SK-N-SH (cell line): ENCODE measurements around the gene CHMP1A. TPM values are rescaled to one million over a fixed set of nuclear protein-coding genes. Genes with fewer than 3 reads are reported as not detected.

Source experiments
- CTCF ChIA-PET: fragments of 300-600, 350-600 bp; formaldehyde crosslinking; extraction: SDS; loops from one replicate; lab custom pipeline; 2021; lab: Yijun Ruan, JAX
- POLR2A ChIA-PET: fragments of 350-600 bp; sonication (Branson Sonifier 250); formaldehyde crosslinking; extraction: SDS; loops from one replicate; lab custom pipeline; 2020; ENCODE audit warnings: antibody characterized with exemption, inconsistent platforms; lab: Yijun Ruan, JAX
- DNase-seq: peaks from one replicate; pipeline ENCODE4 v3.0.0; 2012
- H2AFZ ChIP-seq: fragments of 200-600 bp; sonication (generic); 2 replicates; pipeline ENCODE4 v1.8.1; 2016; ENCODE audit warnings: antibody characterized with exemption, mild to moderate bottlenecking, low read depth
- H3F3A ChIP-seq: fragments of 200-600 bp; sonication (generic); replicated peaks from 2 replicates; pipeline ENCODE3; 2016; ENCODE audit warnings: antibody characterized with exemption, mild to moderate bottlenecking; ENCODE audit not compliant: insufficient read depth
- H3K27ac ChIP-seq, 2 experiments: fragments of 200-500 bp in 1 of 2; fragments of 200-600 bp in 1 of 2; sonication (Bioruptor generic) in 1 of 2; sonication (generic), shearing (Covaris generic) in 1 of 2; 2 replicates each; pipeline versions ENCODE4 v1.5.1 to v1.6.1; 2014 to 2016; ENCODE audit warnings: low read depth in 2 of 2, inconsistent platforms in 1 of 2, low read length in 1 of 2, mild to moderate bottlenecking in 1 of 2, mixed read lengths in 1 of 2
- H3K27me3 ChIP-seq: fragments of 200-600 bp; sonication (generic), shearing (Covaris generic); 2 replicates; pipeline ENCODE4 v1.6.1; 2016; ENCODE audit warnings: mixed run types; ENCODE audit not compliant: insufficient read depth
- H3K36me3 ChIP-seq, 2 experiments: fragments of 200-500 bp in 1 of 2; fragments of 200-600 bp in 1 of 2; sonication (Bioruptor generic) in 1 of 2; sonication (generic) in 1 of 2; replicated peaks in 1 of 2; 2 replicates each; pipeline versions ENCODE3 to v1.5.1; 2014 to 2016; ENCODE audit warnings: low read length in 1 of 2, mild to moderate bottlenecking in 1 of 2; ENCODE audit not compliant: insufficient read depth in 2 of 2, control insufficient read depth in 1 of 2
- H3K4me1 ChIP-seq, 2 experiments: fragments of 200-500 bp in 1 of 2; fragments of 200-600 bp in 1 of 2; sonication (Bioruptor generic) in 1 of 2; sonication (generic), shearing (Covaris generic) in 1 of 2; 2 replicates each; pipeline versions ENCODE4 v1.5.1 to v1.6.1; 2014 to 2016; ENCODE audit warnings: low read depth in 1 of 2, low read length in 1 of 2, mixed run types in 1 of 2; ENCODE audit not compliant: insufficient read depth in 2 of 2, control insufficient read depth in 1 of 2
- H3K4me2 ChIP-seq: fragments of 200-600 bp; sonication (generic), shearing (Covaris generic); 2 replicates; pipeline ENCODE4 v1.6.1; 2017; ENCODE audit warnings: mixed run types
- H3K4me3 ChIP-seq, 2 experiments: fragments of 200-500 bp in 1 of 2; fragments of 200-600 bp in 1 of 2; sonication (Bioruptor generic) in 1 of 2; sonication (generic), shearing (Covaris generic) in 1 of 2; 2 replicates each; pipeline versions ENCODE4 v1.5.1 to v1.8.1; 2014 to 2016; ENCODE audit warnings: low read depth in 2 of 2, inconsistent platforms in 1 of 2, low read length in 1 of 2, mild to moderate bottlenecking in 1 of 2, mixed read lengths in 1 of 2, moderate library complexity in 1 of 2
- H3K79me2 ChIP-seq: fragments of 200-600 bp; sonication (generic); 2 replicates; pipeline ENCODE4 v1.8.1; 2017; ENCODE audit warnings: mild to moderate bottlenecking; ENCODE audit not compliant: insufficient read depth
- H3K9ac ChIP-seq: fragments of 200-600 bp; sonication (generic); 2 replicates; pipeline ENCODE4 v1.6.1; 2017; ENCODE audit warnings: mixed run types
- H3K9me2 ChIP-seq: fragments of 200-600 bp; sonication (generic); 2 replicates; pipeline ENCODE4 v1.6.1; 2017; ENCODE audit warnings: mixed run types
- H3K9me3 ChIP-seq: fragments of 200-600 bp; sonication (generic); 2 replicates; pipeline ENCODE4 v1.6.1; 2017; ENCODE audit warnings: mixed run types, mild to moderate bottlenecking, moderate library complexity
- H4K20me1 ChIP-seq: fragments of 200-600 bp; sonication (generic); 2 replicates; pipeline ENCODE4 v1.6.1; 2017; ENCODE audit warnings: mild to moderate bottlenecking, mixed run types; ENCODE audit not compliant: insufficient read depth
- CHD2 ChIP-seq: fragments of 150-350 bp; IDR thresholded peaks from 2 replicates; pipeline ENCODE4 v1.6.1; 2018; ENCODE audit warnings: low read length; ENCODE audit not compliant: partially characterized antibody
- ELF1 ChIP-seq: IDR thresholded peaks from 2 replicates; pipeline ENCODE4 v1.4.0; 2012
- EP300 ChIP-seq, 2 experiments: IDR thresholded peaks; 2 replicates each; pipeline versions ENCODE4 v1.4.0 to v1.6.1; 2012; ENCODE audit warnings: borderline replicate concordance in 1 of 2, low read depth in 1 of 2, low read length in 1 of 2
- EZH2phosphoT487 ChIP-seq: fragments of 200-600 bp; sonication (generic); IDR thresholded peaks from 2 replicates; pipeline ENCODE4 v1.6.1; 2017; ENCODE audit warnings: low read depth, mixed run types, mild to moderate bottlenecking, antibody characterized with exemption, moderate library complexity, borderline replicate concordance
- FOXJ3 ChIP-seq: sonication (generic); formaldehyde crosslinking; IDR thresholded peaks from 2 replicates; pipeline ENCODE4 v1.5.1; 2020; ENCODE audit warnings: mild to moderate bottlenecking, missing genetic modification reagents
- GABPA ChIP-seq: IDR thresholded peaks from 2 replicates; pipeline ENCODE4 v1.4.0; 2012; ENCODE audit warnings: low read depth, mild to moderate bottlenecking
- JUND ChIP-seq: IDR thresholded peaks from 2 replicates; pipeline ENCODE4 v1.4.0; 2012
- NRF1 ChIP-seq: IDR thresholded peaks from 2 replicates; pipeline ENCODE4 v1.6.1; 2012; ENCODE audit warnings: low read depth, mild to moderate bottlenecking, low read length
- POLR2AphosphoS5 ChIP-seq: IDR thresholded peaks from 2 replicates; pipeline ENCODE4 v1.6.1; 2012; ENCODE audit warnings: low read depth, low read length
- RAD21 ChIP-seq: IDR thresholded peaks from 2 replicates; pipeline ENCODE4 v1.6.1; 2012; ENCODE audit warnings: mild to moderate bottlenecking, low read length
- RFX5 ChIP-seq: IDR thresholded peaks from 2 replicates; pipeline ENCODE4 v1.6.1; 2012; ENCODE audit warnings: mild to moderate bottlenecking, improper control_type of control experiment, low read length
- SMC3 ChIP-seq: IDR thresholded peaks from 2 replicates; pipeline ENCODE4 v1.6.1; 2012; ENCODE audit warnings: low read depth, low read length, improper control_type of control experiment
- TAF1 ChIP-seq: IDR thresholded peaks from 2 replicates; pipeline ENCODE4 v1.6.1; 2012; ENCODE audit warnings: low read depth, mild to moderate bottlenecking, low read length, moderate library complexity, borderline replicate concordance
- TCF12 ChIP-seq: IDR thresholded peaks from 2 replicates; pipeline ENCODE4 v1.4.0; 2012
- YY1 ChIP-seq: IDR thresholded peaks from 2 replicates; pipeline ENCODE4 v1.4.0; 2012; ENCODE audit warnings: low read depth, mild to moderate bottlenecking
- WGBS: methylation state at CpG from one replicate; pipeline ENCODE4 v1.1.6; 2017; ENCODE audit warnings: low lambda C conversion rate; 5-methylcytosine and 5-hydroxymethylcytosine counted together
- polyA plus RNA-seq, 3 experiments: library from polyadenylated mRNA; depleted of rRNA; stranded (reverse); fragments of >200 nt; gene quantifications; 2 replicates each; pipeline ENCODE4 v1.2.3, GENCODE V29; 2012
- TF ChIP-seq, protein P1 (sequence below): IDR thresholded peaks from 2 replicates; pipeline ENCODE4; 2012
- TF ChIP-seq, protein P2 (sequence below): fragments of 150-350 bp; IDR thresholded peaks from 2 replicates; pipeline ENCODE4 v1.6.1; 2016; ENCODE audit warnings: mild to moderate bottlenecking, low read depth, low read length
- TF ChIP-seq, protein P3 (sequence below): IDR thresholded peaks from 2 replicates; pipeline ENCODE4 v1.4.0; 2012; ENCODE audit warnings: low read depth, borderline replicate concordance
- TF ChIP-seq, protein P4 (sequence below): IDR thresholded peaks from 2 replicates; pipeline ENCODE4 v1.6.1; 2012; ENCODE audit warnings: mild to moderate bottlenecking, low read depth, low read length, moderate library complexity

Gene CHMP1A
- polyA plus RNA-seq, 1 of the 3 experiments (the other 2 are of a cell fraction) = 138 TPM

DNA sequence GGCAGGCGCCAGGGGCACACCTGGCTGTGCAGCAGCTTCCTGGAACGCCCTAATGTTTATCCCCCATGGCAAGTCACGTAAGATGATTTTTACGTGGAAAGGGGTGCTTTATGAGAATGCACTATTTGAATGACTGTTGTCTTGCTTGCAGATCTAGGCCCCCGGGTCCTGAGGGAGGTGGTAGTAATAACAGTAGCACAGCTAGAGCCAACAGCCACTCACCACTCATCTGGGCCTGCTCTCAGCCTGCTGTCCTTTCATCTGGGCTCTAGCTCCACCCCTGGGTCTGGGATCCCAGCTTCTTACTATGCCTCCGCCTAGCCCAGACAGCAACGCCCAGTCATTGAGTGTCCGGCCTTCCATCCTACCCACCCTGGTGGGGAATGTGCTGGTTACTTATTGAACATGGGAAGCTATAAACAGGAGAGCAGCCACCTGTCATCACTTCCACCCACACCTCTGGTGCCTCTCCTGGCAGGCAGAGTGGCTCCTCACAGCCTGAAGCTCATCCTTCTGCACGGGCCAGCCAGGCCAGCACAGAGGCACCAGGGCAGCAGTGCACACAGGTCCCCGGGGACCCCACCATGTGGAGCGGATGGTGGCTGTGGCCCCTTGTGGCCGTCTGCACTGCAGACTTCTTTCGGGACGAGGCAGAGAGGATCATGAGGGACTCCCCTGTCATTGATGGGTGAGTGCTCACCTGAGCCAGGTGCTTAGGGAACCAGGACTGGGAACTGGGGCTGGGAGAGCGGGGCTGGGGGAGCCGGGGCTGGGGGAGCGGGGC is 27.5 kb downstream of the CHMP1A start:
- no peak overlapping the region for H3K4me3 ChIP-seq
- peaks cover 8 to 14% of the 10 kb centered on the region in 2 experiments; a peak in 3 of 4 replicates for H3K4me1 ChIP-seq
- no peak for DNase-seq
- ChIA-PET CTCF (interaction anchor here (0.6 to 2.1 kb wide), 4 partner anchors 10 to 20 kb away, joined by 3 to 15 read pairs (median 6); no protein-coding TSS in a partner anchor), POLR2A (no interaction called here)
- no peak overlapping the region for H3K9ac ChIP-seq
- H3K27ac ChIP-seq = no peak overlapping the region
- H3F3A ChIP-seq = peaks cover 21% of the 10 kb centered on the region
- no peaks in the 10 kb centered on the region for H3K9me2 ChIP-seq
- no peaks in the 10 kb centered on the region for H3K36me3 ChIP-seq
- 84% methylated on average over 13 of the region's 17 CpGs for WGBS
- no peak overlapping the region for H2AFZ ChIP-seq
- no peak overlapping the region for H3K4me2 ChIP-seq
- H3K79me2 ChIP-seq = no peaks in the 10 kb centered on the region
- no peaks in the 10 kb centered on the region for H3K9me3 ChIP-seq
- H4K20me1 ChIP-seq = no peaks in the 10 kb centered on the region
- no peaks in the 10 kb centered on the region for H3K27me3 ChIP-seq
- TF ChIP-seq FOXJ3 (CRISPR knock-in tag) (no peak), POLR2AphosphoS5 (no peak), SMC3 (no peak), ELF1 (no peak)
- TF ChIP-seq, protein P1, sequence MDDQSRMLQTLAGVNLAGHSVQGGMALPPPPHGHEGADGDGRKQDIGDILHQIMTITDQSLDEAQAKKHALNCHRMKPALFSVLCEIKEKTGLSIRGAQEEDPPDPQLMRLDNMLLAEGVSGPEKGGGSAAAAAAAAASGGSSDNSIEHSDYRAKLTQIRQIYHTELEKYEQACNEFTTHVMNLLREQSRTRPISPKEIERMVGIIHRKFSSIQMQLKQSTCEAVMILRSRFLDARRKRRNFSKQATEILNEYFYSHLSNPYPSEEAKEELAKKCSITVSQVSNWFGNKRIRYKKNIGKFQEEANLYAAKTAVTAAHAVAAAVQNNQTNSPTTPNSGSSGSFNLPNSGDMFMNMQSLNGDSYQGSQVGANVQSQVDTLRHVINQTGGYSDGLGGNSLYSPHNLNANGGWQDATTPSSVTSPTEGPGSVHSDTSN = no peak

DNA sequence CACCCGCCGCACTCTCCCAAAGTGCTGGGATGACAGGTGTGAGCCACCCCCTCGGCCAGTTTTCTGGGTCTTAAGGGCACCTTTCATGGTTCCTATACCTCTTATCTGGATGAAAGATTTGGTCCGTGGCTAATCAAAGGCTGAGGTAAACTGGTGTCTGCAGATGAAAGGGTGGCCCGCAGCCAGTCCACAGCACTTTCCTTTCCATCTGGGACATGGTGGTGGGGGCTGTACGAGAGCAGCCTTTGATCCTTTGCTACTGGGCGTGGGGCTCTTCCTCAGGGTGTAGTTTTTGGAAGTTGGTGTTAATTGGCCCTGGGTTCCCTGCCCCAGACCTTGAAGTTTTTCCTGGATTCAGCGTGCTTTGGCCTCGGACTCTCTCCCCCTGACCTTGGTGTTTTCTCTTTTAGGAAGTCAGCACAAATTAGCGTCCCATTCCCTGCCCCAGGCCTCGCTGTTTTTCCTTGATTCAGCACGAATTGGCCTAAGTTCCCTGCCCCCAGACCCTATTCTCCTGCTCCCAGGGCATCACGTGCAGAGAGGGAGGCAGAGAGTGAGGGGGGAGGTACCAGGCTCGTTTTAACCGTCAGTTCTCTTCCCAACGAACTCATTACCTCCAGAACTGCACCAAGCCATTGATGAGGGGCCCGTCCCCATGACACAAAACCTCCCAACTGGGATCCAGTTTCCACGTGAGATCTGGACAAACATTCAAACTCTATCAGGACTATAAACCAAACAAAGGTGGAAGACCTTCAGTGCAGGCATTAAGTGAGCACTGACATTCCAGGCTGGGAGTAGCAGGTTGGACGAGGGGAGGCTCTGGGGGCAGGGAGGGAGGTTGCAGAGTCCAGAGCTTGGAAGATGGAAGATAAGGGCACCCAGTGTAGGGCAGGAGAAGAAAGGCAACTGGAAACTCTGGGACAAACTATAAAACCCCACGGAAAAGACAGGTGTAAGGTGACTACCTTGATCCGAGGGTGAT is 32.4 kb downstream of the CHMP1A start:
- H3K4me1 ChIP-seq = no peaks in the 10 kb centered on the region
- H3K4me2 ChIP-seq = no peak overlapping the region
- no peaks in the 10 kb centered on the region for H3K9me3 ChIP-seq
- no peaks in the 10 kb centered on the region for H4K20me1 ChIP-seq
- CTCF ChIA-PET = no interaction called here
- WGBS = 57% methylated on average over 21 of the region's 21 CpGs
- POLR2A ChIA-PET = no interaction called here
- DNase-seq = no peak
- H3K27ac ChIP-seq = no peak overlapping the region
- H3F3A ChIP-seq = no peaks in the 10 kb centered on the region
- no peaks in the 10 kb centered on the region for H3K36me3 ChIP-seq
- no peak overlapping the region for H2AFZ ChIP-seq
- no peak overlapping the region for H3K9ac ChIP-seq
- H3K79me2 ChIP-seq = no peaks in the 10 kb centered on the region
- no peak overlapping the region for H3K4me3 ChIP-seq
- H3K9me2 ChIP-seq = no peaks in the 10 kb centered on the region
- H3K27me3 ChIP-seq = no peaks in the 10 kb centered on the region
- TF ChIP-seq, protein P2, sequence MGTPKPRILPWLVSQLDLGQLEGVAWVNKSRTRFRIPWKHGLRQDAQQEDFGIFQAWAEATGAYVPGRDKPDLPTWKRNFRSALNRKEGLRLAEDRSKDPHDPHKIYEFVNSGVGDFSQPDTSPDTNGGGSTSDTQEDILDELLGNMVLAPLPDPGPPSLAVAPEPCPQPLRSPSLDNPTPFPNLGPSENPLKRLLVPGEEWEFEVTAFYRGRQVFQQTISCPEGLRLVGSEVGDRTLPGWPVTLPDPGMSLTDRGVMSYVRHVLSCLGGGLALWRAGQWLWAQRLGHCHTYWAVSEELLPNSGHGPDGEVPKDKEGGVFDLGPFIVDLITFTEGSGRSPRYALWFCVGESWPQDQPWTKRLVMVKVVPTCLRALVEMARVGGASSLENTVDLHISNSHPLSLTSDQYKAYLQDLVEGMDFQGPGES = no peak
- TF ChIP-seq, protein P3, sequence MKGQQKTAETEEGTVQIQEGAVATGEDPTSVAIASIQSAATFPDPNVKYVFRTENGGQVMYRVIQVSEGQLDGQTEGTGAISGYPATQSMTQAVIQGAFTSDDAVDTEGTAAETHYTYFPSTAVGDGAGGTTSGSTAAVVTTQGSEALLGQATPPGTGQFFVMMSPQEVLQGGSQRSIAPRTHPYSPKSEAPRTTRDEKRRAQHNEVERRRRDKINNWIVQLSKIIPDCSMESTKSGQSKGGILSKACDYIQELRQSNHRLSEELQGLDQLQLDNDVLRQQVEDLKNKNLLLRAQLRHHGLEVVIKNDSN = no peak
- no peak for TF ChIP-seq RAD21
- no peak for TF ChIP-seq RFX5
- TF ChIP-seq YY1 = no peak
- no peak for TF ChIP-seq JUND
- no peak for TF ChIP-seq EP300 (IDR thresholded peaks at IDR 0.05; ENCODE audit: borderline replicate concordance in 1 of 2, low read depth in 1 of 2, low read length in 1 of 2)
- TF ChIP-seq TAF1 = no peak
- no peak for TF ChIP-seq TCF12
- TF ChIP-seq EZH2phosphoT487 = no peak
- TF ChIP-seq, protein P4, sequence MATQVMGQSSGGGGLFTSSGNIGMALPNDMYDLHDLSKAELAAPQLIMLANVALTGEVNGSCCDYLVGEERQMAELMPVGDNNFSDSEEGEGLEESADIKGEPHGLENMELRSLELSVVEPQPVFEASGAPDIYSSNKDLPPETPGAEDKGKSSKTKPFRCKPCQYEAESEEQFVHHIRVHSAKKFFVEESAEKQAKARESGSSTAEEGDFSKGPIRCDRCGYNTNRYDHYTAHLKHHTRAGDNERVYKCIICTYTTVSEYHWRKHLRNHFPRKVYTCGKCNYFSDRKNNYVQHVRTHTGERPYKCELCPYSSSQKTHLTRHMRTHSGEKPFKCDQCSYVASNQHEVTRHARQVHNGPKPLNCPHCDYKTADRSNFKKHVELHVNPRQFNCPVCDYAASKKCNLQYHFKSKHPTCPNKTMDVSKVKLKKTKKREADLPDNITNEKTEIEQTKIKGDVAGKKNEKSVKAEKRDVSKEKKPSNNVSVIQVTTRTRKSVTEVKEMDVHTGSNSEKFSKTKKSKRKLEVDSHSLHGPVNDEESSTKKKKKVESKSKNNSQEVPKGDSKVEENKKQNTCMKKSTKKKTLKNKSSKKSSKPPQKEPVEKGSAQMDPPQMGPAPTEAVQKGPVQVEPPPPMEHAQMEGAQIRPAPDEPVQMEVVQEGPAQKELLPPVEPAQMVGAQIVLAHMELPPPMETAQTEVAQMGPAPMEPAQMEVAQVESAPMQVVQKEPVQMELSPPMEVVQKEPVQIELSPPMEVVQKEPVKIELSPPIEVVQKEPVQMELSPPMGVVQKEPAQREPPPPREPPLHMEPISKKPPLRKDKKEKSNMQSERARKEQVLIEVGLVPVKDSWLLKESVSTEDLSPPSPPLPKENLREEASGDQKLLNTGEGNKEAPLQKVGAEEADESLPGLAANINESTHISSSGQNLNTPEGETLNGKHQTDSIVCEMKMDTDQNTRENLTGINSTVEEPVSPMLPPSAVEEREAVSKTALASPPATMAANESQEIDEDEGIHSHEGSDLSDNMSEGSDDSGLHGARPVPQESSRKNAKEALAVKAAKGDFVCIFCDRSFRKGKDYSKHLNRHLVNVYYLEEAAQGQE = no peak
- no peak for TF ChIP-seq NRF1
- TF ChIP-seq GABPA = no peak
- no peak for TF ChIP-seq SMC3
- no peak for TF ChIP-seq FOXJ3 (CRISPR knock-in tag)
- no peak for TF ChIP-seq CHD2
